ENCODE results near the gene NAA25.

DNA sequence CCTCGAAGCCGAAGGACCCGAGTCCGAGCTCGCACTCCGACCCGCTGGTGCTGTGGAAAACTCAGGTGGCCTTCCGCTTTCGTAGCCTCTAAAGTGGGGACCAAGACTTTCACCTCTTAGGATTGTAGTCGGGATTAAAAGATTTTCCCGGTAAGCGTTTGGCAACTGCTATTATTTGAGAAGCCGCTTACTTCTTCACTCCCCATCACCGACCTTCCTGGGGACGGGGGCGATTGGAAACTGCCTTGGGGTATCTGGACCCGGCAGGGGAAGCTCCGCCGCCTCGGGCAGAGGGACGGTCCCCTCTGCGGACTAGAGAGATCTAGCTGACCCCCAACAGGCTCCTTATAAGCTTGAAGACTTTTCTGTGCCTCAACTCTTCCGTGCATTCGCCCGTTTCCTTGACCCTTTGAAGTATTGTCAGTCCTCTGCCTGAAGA lies 17.4 kb upstream of the NAA25 start:
- TF ChIP-seq, protein P1, sequence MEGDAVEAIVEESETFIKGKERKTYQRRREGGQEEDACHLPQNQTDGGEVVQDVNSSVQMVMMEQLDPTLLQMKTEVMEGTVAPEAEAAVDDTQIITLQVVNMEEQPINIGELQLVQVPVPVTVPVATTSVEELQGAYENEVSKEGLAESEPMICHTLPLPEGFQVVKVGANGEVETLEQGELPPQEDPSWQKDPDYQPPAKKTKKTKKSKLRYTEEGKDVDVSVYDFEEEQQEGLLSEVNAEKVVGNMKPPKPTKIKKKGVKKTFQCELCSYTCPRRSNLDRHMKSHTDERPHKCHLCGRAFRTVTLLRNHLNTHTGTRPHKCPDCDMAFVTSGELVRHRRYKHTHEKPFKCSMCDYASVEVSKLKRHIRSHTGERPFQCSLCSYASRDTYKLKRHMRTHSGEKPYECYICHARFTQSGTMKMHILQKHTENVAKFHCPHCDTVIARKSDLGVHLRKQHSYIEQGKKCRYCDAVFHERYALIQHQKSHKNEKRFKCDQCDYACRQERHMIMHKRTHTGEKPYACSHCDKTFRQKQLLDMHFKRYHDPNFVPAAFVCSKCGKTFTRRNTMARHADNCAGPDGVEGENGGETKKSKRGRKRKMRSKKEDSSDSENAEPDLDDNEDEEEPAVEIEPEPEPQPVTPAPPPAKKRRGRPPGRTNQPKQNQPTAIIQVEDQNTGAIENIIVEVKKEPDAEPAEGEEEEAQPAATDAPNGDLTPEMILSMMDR (IDR thresholded peaks at IDR 0.05; ENCODE audit: low read depth, low read length), result no peak
- TF ChIP-seq POLR2A (IDR thresholded peaks at IDR 0.05; ENCODE audit: extremely low read depth, insufficient read length) (no peak), MAX (IDR thresholded peaks at IDR 0.05; ENCODE audit: low read depth, low read length) (no peak)
